ENCODE measurements around the gene KLF14.

DNA sequence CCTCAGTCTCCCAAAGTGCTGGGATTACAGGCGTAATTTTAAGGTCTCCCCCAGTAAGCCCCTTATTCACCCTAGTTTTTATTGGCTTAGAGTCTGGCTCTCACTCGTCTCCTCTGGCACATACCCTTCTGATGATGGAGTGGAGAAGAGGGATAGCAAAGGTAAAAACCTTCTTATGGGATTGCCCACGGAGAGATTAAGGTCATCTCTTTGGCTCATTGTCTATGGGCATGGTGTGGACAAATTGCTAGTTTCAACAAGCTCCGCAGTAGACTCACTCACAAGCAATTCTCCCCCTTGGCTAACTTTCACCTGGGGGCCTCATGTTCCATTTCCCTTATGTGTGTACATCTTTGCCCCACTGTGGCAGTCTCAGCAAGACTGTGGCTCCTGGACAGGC lies 25.2 kb downstream of the KLF14 start:
- no peak for TF ChIP-seq CTCF (IDR thresholded peaks at IDR 0.05)
- no peak for TF ChIP-seq POLR2A (IDR thresholded peaks at IDR 0.05)

Measured in ovary (tissue), 3 donors.